D341Med (cell line): ENCODE data around the gene KARS1.

ENCODE experiments used
- DNase-seq: peaks from one replicate; pipeline ENCODE4 v3.0.0; 2012; ENCODE audit warnings: low spot score

The KARS1 gene

DNA sequence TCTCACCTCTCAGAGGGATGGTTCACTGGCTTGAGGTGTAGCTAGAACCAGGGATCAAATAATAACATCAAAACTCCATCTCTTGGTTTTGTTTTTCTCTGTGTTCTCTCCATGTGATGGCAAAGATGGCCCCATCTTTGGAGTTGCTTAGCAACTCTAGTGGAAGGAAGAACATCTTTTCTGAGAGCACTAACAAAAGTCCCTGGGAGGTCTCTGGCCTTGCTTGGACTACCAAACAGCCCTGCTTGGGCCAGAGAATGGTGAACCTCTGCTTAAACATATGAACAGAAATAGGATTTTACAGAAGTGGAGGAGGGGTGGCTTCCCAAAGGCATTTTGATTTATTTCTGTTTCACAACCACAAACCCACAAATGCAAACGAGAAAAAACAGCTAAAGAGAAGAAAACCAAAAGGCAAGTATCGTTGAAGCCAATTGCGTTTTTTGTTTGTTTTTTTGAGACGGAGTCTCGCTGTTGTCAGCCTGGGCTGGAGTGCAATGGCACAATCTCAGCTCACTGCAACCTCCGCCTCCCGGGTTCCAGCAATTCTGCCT is 68.1 kb downstream of the KARS1 start:
- no peak for DNase-seq

DNA sequence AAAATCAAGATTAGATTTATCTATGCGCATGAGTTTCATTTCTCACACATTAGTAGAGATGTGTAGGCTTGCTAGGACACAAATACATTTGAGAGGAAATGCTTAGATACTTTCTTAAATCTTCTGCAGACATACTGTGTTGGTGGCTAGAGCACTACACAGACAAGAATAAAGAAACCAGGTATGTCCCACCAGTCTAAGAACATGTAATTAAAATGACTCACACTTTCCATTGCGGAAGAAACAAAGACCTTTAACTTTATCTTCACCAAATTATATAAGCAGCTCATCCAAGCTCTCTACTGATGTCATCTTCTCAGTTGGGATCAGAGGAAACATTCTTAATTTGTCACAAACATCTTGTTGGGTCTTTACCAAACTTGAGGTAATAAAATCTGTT is 68.7 kb downstream of the KARS1 start:
- no peak for DNase-seq

DNA sequence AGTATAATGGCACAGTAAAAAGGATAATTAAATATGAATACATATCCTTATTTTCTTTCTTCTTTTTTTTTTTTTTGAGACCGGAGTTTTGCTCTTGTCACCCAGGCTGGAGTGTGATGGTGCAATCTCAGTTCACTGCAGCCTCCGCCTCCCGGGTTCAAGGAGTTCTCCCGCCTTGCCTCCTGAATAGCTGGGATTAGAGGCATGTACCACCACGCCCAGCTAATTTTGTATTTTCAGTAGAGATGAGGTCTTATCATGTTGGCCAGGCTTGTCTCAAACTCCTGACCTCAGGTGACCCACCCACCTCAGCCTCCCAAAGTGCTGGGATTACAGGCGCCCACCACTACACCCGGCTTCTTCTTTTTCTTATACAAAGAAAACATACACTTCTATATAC is 69.3 kb downstream of the KARS1 start:
- DNase-seq = no peak
